Measurements from ENCODE around the gene SYPL1.

DNA sequence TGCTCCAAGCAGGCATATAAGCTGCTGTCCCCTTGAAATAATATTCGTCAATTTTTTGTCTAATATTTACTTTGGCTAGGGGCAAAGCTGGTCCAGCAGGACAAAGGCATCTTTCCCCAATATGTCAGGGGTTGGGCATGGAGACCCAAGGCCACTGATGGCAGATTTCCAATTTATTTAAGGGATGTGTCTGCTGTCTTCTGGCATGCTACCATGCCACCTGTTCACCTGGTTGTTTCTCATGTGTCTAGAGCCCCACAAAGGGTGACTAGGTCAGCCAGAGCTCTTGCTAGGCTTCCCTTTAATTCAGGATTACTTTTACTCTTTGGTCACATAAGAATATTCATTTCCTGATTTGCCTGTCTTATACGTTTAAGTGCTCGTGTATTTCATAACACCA is 22.1 kb upstream of the SYPL1 start:
- TF ChIP-seq, protein P1, sequence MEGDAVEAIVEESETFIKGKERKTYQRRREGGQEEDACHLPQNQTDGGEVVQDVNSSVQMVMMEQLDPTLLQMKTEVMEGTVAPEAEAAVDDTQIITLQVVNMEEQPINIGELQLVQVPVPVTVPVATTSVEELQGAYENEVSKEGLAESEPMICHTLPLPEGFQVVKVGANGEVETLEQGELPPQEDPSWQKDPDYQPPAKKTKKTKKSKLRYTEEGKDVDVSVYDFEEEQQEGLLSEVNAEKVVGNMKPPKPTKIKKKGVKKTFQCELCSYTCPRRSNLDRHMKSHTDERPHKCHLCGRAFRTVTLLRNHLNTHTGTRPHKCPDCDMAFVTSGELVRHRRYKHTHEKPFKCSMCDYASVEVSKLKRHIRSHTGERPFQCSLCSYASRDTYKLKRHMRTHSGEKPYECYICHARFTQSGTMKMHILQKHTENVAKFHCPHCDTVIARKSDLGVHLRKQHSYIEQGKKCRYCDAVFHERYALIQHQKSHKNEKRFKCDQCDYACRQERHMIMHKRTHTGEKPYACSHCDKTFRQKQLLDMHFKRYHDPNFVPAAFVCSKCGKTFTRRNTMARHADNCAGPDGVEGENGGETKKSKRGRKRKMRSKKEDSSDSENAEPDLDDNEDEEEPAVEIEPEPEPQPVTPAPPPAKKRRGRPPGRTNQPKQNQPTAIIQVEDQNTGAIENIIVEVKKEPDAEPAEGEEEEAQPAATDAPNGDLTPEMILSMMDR (IDR thresholded peaks at IDR 0.05): no peak
- no peak for TF ChIP-seq POLR2AphosphoS5 (IDR thresholded peaks at IDR 0.05)
- TF ChIP-seq POLR2A (IDR thresholded peaks at IDR 0.05): no peak
